Breast epithelium (tissue), 3 donors: ENCODE measurements around the gene NACAD.

Experiments
- POLR2A ChIP-seq: fragments of 450-650 bp; IDR thresholded peaks from one replicate; pipeline ENCODE4 v1.6.1; 2016; ENCODE audit warnings: antibody characterized with exemption, mild to moderate bottlenecking, moderate library complexity
- TF ChIP-seq, protein P1 (sequence below), 3 donors: fragments of 450-650 bp; IDR thresholded peaks; one replicate each; pipeline ENCODE4 v1.5.1; 2016 to 2017; ENCODE audit warnings: antibody characterized with exemption in 3 of 3, mild to moderate bottlenecking in 3 of 3, moderate library complexity in 3 of 3

DNA sequence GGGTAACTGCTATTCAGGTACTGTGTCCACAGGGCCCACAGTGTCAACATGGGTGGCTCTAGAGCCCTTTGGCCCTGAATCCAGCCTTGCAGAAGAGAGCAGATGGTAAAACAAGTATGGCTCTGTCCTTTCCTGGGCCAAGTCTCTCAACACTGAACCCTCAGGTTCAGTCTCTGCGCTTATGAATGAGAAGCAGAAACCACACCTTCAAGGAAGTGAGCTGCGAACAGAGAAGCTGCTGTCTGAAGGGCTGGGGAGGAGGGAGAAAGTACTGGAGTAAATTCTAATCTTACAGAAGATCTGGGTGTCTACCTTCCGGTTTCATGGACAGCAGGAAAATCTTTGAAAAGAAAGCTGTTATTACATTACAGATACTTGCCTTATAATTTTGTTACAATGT, 18.6 kb upstream of the NACAD start:
- no peak for TF ChIP-seq POLR2A
- TF ChIP-seq, protein P1, sequence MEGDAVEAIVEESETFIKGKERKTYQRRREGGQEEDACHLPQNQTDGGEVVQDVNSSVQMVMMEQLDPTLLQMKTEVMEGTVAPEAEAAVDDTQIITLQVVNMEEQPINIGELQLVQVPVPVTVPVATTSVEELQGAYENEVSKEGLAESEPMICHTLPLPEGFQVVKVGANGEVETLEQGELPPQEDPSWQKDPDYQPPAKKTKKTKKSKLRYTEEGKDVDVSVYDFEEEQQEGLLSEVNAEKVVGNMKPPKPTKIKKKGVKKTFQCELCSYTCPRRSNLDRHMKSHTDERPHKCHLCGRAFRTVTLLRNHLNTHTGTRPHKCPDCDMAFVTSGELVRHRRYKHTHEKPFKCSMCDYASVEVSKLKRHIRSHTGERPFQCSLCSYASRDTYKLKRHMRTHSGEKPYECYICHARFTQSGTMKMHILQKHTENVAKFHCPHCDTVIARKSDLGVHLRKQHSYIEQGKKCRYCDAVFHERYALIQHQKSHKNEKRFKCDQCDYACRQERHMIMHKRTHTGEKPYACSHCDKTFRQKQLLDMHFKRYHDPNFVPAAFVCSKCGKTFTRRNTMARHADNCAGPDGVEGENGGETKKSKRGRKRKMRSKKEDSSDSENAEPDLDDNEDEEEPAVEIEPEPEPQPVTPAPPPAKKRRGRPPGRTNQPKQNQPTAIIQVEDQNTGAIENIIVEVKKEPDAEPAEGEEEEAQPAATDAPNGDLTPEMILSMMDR (IDR thresholded peaks at IDR 0.05) = no peak
